ENCODE measurements around the gene KIFAP3. TPM values are rescaled to one million over a fixed set of nuclear protein-coding genes. Genes with fewer than 3 reads are reported as not detected.

The KIFAP3 gene
- total and polyA plus RNA-seq, 12 donors: 18.4 to 54.8 (median 30.5) TPM

DNA sequence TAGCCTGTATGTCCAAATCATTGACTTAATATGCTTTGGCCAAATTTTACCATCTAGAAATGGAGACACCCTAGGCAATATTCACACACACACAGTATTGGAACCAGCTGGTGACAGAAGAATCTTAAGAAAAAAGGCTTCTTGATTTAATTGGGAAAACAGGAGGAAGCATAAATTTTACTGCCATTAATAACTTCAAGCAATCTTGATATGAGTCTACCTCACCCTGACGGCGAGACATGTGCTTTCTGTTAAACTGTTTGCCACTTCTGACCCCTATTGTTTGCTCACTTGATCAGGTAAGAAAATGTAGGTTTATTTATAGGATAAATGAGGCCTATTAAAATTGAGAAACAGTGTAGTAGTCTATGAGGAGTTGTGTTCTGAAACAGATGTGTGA is 73.2 kb downstream of the KIFAP3 start:
- H3K36me3 ChIP-seq (replicated peaks in 1 of 2): no peaks in the 10 kb centered on the region
- H3K27ac ChIP-seq: no peak overlapping the region
- H3K27me3 ChIP-seq: no peaks in the 10 kb centered on the region
- no peaks in the 10 kb centered on the region for H3K9me3 ChIP-seq (replicated peaks in 1 of 3)
- no peak overlapping the region for H3K4me3 ChIP-seq
- TF ChIP-seq, protein P1, sequence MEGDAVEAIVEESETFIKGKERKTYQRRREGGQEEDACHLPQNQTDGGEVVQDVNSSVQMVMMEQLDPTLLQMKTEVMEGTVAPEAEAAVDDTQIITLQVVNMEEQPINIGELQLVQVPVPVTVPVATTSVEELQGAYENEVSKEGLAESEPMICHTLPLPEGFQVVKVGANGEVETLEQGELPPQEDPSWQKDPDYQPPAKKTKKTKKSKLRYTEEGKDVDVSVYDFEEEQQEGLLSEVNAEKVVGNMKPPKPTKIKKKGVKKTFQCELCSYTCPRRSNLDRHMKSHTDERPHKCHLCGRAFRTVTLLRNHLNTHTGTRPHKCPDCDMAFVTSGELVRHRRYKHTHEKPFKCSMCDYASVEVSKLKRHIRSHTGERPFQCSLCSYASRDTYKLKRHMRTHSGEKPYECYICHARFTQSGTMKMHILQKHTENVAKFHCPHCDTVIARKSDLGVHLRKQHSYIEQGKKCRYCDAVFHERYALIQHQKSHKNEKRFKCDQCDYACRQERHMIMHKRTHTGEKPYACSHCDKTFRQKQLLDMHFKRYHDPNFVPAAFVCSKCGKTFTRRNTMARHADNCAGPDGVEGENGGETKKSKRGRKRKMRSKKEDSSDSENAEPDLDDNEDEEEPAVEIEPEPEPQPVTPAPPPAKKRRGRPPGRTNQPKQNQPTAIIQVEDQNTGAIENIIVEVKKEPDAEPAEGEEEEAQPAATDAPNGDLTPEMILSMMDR (IDR thresholded peaks at IDR 0.05): no peak
- no peak for TF ChIP-seq POLR2A (IDR thresholded peaks at IDR 0.05)
- 90 to 96% (median 93%) methylated on average over 2 of the region's 2 CpGs for WGBS, 4 donors
- peaks cover 0 to 13% of the 10 kb centered on the region in 2 donors for H3K4me1 ChIP-seq (replicated peaks in 1 of 2)
- intact Hi-C loops (cut with DNase I): no loop called here
- DNase-seq: no peak

DNA sequence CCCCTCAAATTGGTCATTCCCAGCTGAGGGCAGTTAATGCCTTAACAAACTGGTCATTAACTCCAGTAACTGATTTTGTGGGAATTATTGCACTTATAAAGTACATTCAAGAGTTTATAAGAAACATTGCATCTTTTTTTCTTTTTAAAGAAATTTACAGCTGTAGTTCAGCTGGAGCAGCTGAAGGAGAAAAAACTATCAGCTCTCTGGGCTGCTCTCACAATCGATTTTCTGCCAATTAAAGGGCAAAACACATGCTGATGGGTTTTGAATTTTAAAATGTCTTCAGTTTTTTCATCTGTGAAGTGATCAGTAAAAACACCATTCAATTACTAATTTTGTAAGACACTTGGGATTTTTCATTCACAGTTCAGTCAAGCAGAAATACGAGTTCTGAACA is 74.7 kb downstream of the KIFAP3 start:
- Histone ChIP-seq H3K27me3 (no peaks in the 10 kb centered on the region), H3K27ac (no peak overlapping the region), H3K4me3 (no peak overlapping the region), H3K9me3 (replicated peaks in 1 of 3) (no peaks in the 10 kb centered on the region), H3K4me1 (replicated peaks in 1 of 2) (peaks cover 0 to 13% of the 10 kb centered on the region in 2 donors), H3K36me3 (replicated peaks in 1 of 2) (no peaks in the 10 kb centered on the region)
- WGBS, 4 donors: 79 to 93% (median 87%) methylated on average over 2 of the region's 2 CpGs
- no peak for TF ChIP-seq POLR2A (IDR thresholded peaks at IDR 0.05)
- TF ChIP-seq, protein P1 (IDR thresholded peaks at IDR 0.05): no peak
- DNase-seq: no peak
- intact Hi-C loops (cut with DNase I): no loop called here

DNA sequence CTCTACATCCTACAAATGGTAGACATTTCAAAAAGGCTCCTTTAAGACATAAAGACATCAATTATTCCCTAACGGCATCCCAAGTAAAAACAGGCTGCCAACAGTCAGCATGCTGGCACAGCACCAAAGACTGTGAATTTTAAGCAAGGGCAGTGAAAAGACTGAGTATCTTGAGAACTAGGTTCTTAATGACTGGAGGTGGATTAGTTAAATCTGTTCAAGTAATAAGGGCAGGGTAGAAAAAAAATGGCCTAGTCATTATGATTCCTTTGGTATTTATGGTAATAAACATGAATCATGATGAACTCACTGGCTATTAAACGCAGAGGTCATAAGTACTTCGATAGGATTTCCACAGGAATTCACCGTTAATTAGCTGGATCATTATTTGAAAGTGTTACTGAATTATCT is 75.2 kb downstream of the KIFAP3 start:
- H3K4me1 ChIP-seq (replicated peaks in 1 of 2): peaks cover 0 to 13% of the 10 kb centered on the region in 2 donors
- no peak overlapping the region for H3K4me3 ChIP-seq
- no peaks in the 10 kb centered on the region for H3K27me3 ChIP-seq
- H3K9me3 ChIP-seq (replicated peaks in 1 of 3): no peaks in the 10 kb centered on the region
- H3K36me3 ChIP-seq (replicated peaks in 1 of 2): no peaks in the 10 kb centered on the region
- intact Hi-C loops (cut with DNase I): no loop called here
- H3K27ac ChIP-seq: peak overlapping the region in 1 of 5 donors; percentile 15
- TF ChIP-seq, protein P1 (IDR thresholded peaks at IDR 0.05): no peak
- no peak for TF ChIP-seq POLR2A (IDR thresholded peaks at IDR 0.05)
- DNase-seq: peak in 4 of 7 donors; percentile 13 to 24 (median 20)
- WGBS, 4 donors: 20 to 29% (median 29%) methylated on average over 4 of the region's 4 CpGs

DNA sequence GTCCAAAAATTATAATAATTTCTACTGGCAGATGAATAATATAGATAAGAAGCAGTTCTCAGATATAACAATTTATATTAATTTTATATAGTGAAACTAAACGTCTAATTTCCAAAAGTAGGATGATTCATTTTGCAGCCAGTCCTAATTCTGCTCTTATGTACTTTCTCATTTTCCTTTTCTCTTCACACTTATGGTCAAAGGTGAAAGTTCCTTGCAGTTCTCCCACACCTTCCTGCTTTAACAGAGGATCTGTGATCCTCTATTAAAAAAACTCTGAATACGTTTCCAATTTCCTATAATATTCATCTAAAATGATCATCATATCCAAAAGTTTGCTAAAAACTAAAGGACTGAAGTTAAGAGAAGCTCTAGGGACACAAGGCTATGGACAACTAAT is 78.5 kb downstream of the KIFAP3 start:
- 71 to 82% (median 78%) methylated on average over 2 of the region's 2 CpGs for WGBS, 4 donors
- no peak overlapping the region for H3K27ac ChIP-seq
- DNase-seq: no peak
- H3K27me3 ChIP-seq: no peaks in the 10 kb centered on the region
- TF ChIP-seq, protein P1 (IDR thresholded peaks at IDR 0.05): no peak
- no peak for TF ChIP-seq POLR2A (IDR thresholded peaks at IDR 0.05)
- no peak overlapping the region for H3K4me3 ChIP-seq
- peaks cover 0 to 13% of the 10 kb centered on the region in 2 donors for H3K4me1 ChIP-seq (replicated peaks in 1 of 2)
- no peaks in the 10 kb centered on the region for H3K9me3 ChIP-seq (replicated peaks in 1 of 3)
- H3K36me3 ChIP-seq (replicated peaks in 1 of 2): no peaks in the 10 kb centered on the region
- intact Hi-C loops (cut with DNase I): no loop called here

Measured in adrenal gland (tissue), 12 donors.